Measurements from ENCODE around the gene EXOC3L2. TPM values are rescaled to one million over a fixed set of nuclear protein-coding genes. Genes with fewer than 3 reads are reported as not detected.

EXOC3L2 gene
- total RNA-seq = 0.38 and 2.0 TPM in 2 replicates

DNA sequence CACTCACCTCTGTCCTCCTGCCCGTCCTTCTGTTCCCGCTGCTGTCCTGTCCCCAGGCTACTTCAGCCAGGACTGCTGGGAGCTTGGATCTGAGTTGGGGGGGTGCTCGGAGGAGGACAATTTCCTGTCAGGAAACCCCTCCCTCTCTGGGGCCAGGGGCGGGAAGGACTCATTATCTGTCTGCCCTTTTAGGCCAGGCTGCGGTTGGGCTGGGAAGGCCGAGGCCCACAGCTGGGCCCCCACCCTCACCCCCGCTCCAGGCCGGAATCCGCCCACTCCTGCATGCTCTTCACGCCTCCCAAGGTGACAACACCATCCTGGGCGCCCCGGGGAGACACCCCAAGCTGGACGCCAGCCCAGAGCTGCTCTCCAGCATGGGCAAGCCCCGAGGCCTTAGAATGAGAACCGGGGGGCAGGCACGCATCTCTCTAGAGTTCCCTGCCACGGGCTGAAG is at the start of gene EXOC3L2:
EXOC3L2 (minus strand) TSS at position 74 of the 454 bp plus-strand sequence. CDS start 6,362 bp downstream, outside the sequence.

DNA sequence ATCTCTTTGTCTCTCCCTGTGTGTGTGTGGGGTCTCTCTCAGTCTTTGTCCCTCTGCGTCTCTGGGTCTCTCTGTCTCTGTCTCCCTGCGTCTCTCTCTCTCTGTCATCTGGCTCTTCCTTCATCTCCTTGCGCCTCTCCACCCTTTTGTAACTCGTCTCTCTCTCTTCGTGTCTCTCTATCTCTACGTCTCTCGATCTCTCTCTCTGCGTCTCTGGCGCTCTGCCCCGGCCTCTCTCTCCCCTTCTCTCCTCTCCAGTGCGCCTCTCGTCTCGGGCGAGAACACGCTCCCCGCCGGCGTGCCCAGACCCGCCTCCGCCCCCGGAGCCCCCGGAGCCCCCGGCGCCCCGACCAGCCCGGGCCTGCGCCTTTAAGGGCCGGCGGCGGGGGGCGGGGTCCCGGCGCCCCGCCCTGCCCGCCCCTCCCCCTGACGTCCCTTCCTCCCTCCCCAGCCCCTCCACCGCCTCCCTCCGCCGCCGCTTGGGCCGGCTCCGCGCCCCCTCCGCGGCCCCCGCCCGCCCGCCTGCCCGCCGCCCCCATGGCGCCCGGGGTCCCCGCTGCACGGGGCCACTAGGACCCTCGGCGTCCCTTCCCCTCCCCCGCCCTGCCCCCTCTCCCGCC is 5.7 kb upstream of the EXOC3L2 start, which contains the start of gene MARK4:
MARK4 (plus strand) TSS at position 440 of the 620 bp plus-strand sequence. CDS start 318 bp downstream, outside the sequence.

DNA sequence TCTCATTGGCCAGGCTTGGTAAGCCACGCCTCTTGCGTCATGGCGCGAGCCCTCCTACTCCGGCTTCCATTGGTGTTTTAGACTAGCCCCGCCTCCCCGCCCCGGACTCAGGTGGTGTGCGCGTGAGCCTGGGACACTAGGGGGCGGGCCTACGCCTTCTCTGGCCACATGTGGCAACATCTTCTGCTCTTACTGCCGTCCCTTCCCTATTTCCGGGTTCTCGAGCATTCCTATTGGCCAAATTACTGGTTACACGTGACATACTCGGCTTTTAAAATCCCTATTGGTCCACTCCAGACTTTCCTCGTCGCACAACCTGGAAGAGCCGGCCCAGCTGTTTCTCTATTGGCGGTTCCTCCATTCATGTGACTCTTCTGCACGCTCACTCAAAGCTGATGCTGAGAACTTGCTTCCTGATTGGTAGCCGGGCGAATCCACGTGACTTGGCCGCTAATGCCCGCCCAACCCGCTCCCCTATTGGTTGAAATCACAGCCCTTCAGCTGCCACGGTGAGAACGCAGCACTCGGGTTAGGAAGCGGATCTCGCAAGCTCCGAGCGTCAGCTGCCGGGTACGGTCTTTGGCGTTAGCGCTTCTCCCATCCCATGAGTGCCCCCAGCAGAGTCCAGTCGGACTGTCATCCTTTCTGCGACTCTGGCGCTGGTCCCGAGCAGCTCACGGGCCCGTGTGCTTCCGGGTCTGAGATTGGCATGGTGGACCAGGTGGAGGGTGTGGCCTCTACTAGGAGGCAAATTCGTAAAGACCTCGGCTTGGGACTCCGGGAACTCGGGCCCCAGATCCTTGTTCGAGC is 66.7 kb downstream of the EXOC3L2 start, which contains the start of gene BLOC1S3:
BLOC1S3 (plus strand) TSS at position 523 of the 810 bp plus-strand sequence. CDS start 513 bp downstream, outside the sequence.

DNA sequence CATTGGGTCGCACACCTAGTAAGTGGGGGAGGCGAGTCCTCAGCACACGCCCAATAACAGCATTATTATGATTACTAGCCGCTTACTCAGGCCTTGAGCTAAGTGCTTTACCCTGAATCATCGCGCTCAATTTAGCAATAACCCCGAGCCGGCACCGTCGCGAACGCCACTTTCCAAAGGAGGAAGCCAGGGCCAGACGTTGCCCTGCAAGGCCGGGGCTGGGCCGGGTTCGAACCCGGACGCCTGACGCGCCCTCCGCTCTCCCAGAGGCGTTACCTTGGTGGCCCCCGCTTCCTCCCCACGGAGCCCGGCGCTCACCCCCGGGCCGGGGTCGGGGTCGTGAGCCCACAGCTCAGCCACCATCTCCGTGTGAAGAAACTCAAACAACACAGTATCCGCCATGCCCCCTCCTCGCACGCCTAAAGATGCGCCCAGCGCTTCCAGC is 67.4 kb downstream of the EXOC3L2 start, which contains the start of gene TRAPPC6A:
TRAPPC6A (minus strand) TSS at position 421 of the 445 bp plus-strand sequence; CDS start at position 402, 19 bp downstream.

Other genes starting within 250 kb of the EXOC3L2 start
- gene RELB, start 243.9 kb downstream of the EXOC3L2 start, total RNA-seq = 20.6 and 35.7 TPM in 2 replicates
- gene CLASRP, start 206.4 kb downstream of the EXOC3L2 start, total RNA-seq = 30.8 and 54.7 TPM in 2 replicates
- gene ZNF296, start 168.9 kb downstream of the EXOC3L2 start, total RNA-seq = 0.55 and 2.0 TPM in 2 replicates
- gene GEMIN7, start 166.1 kb downstream of the EXOC3L2 start, total RNA-seq = 29.5 and 36.8 TPM in 2 replicates
- 28.1 and 30.3 TPM in 2 replicates for gene PPP1R37, start 152.2 kb downstream of the EXOC3L2 start, total RNA-seq
- gene NKPD1, start 84.4 kb downstream of the EXOC3L2 start, total RNA-seq = 1.1 and 2.1 TPM in 2 replicates
- gene TRAPPC6A, start 67.2 kb downstream of the EXOC3L2 start, total RNA-seq = 9.0 and 13.2 TPM in 2 replicates
- gene BLOC1S3, start 66.6 kb downstream of the EXOC3L2 start, total RNA-seq = 7.7 and 7.8 TPM in 2 replicates
- 19.8 and 21.3 TPM in 2 replicates for gene MARK4, start 5.9 kb upstream of the EXOC3L2 start, total RNA-seq
- gene CKM, start 77.5 kb upstream of the EXOC3L2 start, total RNA-seq = not detected in 2 replicates
- gene KLC3, start 95.3 kb upstream of the EXOC3L2 start, total RNA-seq = 49.6 and 69.6 TPM in 2 replicates
- 12.9 and 18.0 TPM in 2 replicates for gene ERCC2, start 125.2 kb upstream of the EXOC3L2 start, total RNA-seq
- gene PPP1R13L, start 159.7 kb upstream of the EXOC3L2 start, total RNA-seq = 93.5 and 112 TPM in 2 replicates
- gene POLR1G, start 161.2 kb upstream of the EXOC3L2 start, total RNA-seq = 10.3 and 17.2 TPM in 2 replicates
- 209 and 217 TPM in 2 replicates for gene ERCC1, start 178.5 kb upstream of the EXOC3L2 start, total RNA-seq
- gene FOSB, start 222.6 kb upstream of the EXOC3L2 start, total RNA-seq = 6.6 and 7.5 TPM in 2 replicates

Measured in hair follicular keratinocyte (primary cell).